H1 (cell line): ENCODE measurements around the gene FGFR2.

Experiments used
- POLR2AphosphoS5 ChIP-seq: IDR thresholded peaks from 2 replicates; pipeline ENCODE4 v1.6.1; 2011; ENCODE audit warnings: low read depth, low read length
- RAD21 ChIP-seq, 2 experiments: IDR thresholded peaks in 1 of 2; conservative IDR thresholded peaks in 1 of 2; 2 replicates each; pipeline ENCODE4 v1.6.1; 2011; ENCODE audit warnings: low read depth in 2 of 2, low read length in 2 of 2, improper control_type of control experiment in 1 of 2, inconsistent platforms in 1 of 2, mild to moderate bottlenecking in 1 of 2, moderate library complexity in 1 of 2
- RFX5 ChIP-seq: IDR thresholded peaks from 2 replicates; pipeline ENCODE4 v1.6.1; 2011; ENCODE audit warnings: low read depth, low read length, improper control_type of control experiment, borderline replicate concordance
- SIRT6 ChIP-seq: IDR thresholded peaks from one replicate; pipeline ENCODE4 v1.7.1; 2012; ENCODE audit warnings: low read length, inconsistent platforms
- TCF12 ChIP-seq: IDR thresholded peaks from 2 replicates; pipeline ENCODE4 v1.6.1; 2011; ENCODE audit warnings: low read depth, mild to moderate bottlenecking, low read length
- TF ChIP-seq, protein P1 (sequence below), 3 experiments: IDR thresholded peaks; 1 replicate in 2 of 3; 2 replicates in 1 of 3; pipeline versions ENCODE4 v1.5.1 to v1.6.1; 2011; ENCODE audit warnings: low read length in 3 of 3, mild to moderate bottlenecking in 3 of 3, inconsistent platforms in 2 of 3, low read depth in 1 of 3, moderate library complexity in 1 of 3; ENCODE audit not compliant: insufficient read depth in 1 of 3; ENCODE audit errors: control extremely low read depth in 1 of 3

GRCh38 chr10:121541450-121542120, 56.7 kb downstream of the FGFR2 start:
- no peak for TF ChIP-seq TCF12
- TF ChIP-seq RAD21 (IDR thresholded peaks at IDR 0.05 in 1 of 2, conservative IDR thresholded peaks at IDR 0.05 in 1 of 2; ENCODE audit: low read depth in 2 of 2, low read length in 2 of 2), result no peak
- TF ChIP-seq POLR2AphosphoS5, result no peak
- no peak for TF ChIP-seq RFX5
- TF ChIP-seq, protein P1, sequence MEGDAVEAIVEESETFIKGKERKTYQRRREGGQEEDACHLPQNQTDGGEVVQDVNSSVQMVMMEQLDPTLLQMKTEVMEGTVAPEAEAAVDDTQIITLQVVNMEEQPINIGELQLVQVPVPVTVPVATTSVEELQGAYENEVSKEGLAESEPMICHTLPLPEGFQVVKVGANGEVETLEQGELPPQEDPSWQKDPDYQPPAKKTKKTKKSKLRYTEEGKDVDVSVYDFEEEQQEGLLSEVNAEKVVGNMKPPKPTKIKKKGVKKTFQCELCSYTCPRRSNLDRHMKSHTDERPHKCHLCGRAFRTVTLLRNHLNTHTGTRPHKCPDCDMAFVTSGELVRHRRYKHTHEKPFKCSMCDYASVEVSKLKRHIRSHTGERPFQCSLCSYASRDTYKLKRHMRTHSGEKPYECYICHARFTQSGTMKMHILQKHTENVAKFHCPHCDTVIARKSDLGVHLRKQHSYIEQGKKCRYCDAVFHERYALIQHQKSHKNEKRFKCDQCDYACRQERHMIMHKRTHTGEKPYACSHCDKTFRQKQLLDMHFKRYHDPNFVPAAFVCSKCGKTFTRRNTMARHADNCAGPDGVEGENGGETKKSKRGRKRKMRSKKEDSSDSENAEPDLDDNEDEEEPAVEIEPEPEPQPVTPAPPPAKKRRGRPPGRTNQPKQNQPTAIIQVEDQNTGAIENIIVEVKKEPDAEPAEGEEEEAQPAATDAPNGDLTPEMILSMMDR (IDR thresholded peaks at IDR 0.05; ENCODE audit: control extremely low read depth in 1 of 3, insufficient read depth in 1 of 3, low read depth in 1 of 3, low read length in 3 of 3), result no peak
- TF ChIP-seq SIRT6, result no peak
